Activated CD4-positive, alpha-beta memory T cell treated with anti-CD3 and anti-CD28 coated beads for 36 hours (primary cell): ENCODE measurements around the gene AS3MT. TPM values are rescaled to one million over a fixed set of nuclear protein-coding genes. Genes with fewer than 3 reads are reported as not detected.
"Not testable (repeated sequence)": the region's sequence is repeated elsewhere in the genome, so short reads cannot be mapped to it uniquely, and the experiment has no call there.

Source experiments
- CTCF ChIA-PET: fragments of 350-600 bp; sonication (Branson Sonifier 250); formaldehyde crosslinking; loops from one replicate; lab custom pipeline; 2021; ENCODE audit warnings: antibody characterized with exemption, inconsistent platforms; lab: Charles Lee
- POLR2A ChIA-PET: fragments of 350-600 bp; sonication (Branson Sonifier 250); formaldehyde crosslinking; loops from one replicate; lab custom pipeline; 2021; ENCODE audit warnings: antibody characterized with exemption; lab: Charles Lee
- DNase-seq: peaks from one replicate; pipeline ENCODE4 v3.0.0-alpha.2; 2020
- H3K27ac Mint-ChIP-seq: one replicate; pipeline ENCODE4 v1.8.0; 2021; ENCODE audit warnings: mixed read lengths
- H3K27me3 Mint-ChIP-seq: one replicate; pipeline ENCODE4 v1.8.0; 2021; ENCODE audit warnings: mixed read lengths
- H3K36me3 Mint-ChIP-seq: one replicate; pipeline ENCODE4 v1.8.0; 2021; ENCODE audit warnings: mixed read lengths
- H3K4me1 Mint-ChIP-seq: one replicate; pipeline ENCODE4 v1.8.0; 2021; ENCODE audit warnings: low read depth, mixed read lengths
- H3K4me3 Mint-ChIP-seq: one replicate; pipeline ENCODE4 v1.8.0; 2021; ENCODE audit warnings: mild to moderate bottlenecking, mixed read lengths
- H3K9me3 Mint-ChIP-seq: one replicate; pipeline ENCODE4 v1.8.0; 2021; ENCODE audit warnings: mixed read lengths
- intact Hi-C: fragments of 100-400 bp; cut with micrococcal nuclease; formaldehyde crosslinking; loops from one replicate; pipeline ENCODE4 v1.15.1; 2023
- total RNA-seq, 2 experiments: library from RNA; stranded (reverse); gene quantifications; one replicate each; pipeline ENCODE4 v1.2.3, GENCODE V29; 2021

AS3MT gene
- total RNA-seq, 2 experiments from 2014 or later: 0.59 to 0.85 TPM

DNA sequence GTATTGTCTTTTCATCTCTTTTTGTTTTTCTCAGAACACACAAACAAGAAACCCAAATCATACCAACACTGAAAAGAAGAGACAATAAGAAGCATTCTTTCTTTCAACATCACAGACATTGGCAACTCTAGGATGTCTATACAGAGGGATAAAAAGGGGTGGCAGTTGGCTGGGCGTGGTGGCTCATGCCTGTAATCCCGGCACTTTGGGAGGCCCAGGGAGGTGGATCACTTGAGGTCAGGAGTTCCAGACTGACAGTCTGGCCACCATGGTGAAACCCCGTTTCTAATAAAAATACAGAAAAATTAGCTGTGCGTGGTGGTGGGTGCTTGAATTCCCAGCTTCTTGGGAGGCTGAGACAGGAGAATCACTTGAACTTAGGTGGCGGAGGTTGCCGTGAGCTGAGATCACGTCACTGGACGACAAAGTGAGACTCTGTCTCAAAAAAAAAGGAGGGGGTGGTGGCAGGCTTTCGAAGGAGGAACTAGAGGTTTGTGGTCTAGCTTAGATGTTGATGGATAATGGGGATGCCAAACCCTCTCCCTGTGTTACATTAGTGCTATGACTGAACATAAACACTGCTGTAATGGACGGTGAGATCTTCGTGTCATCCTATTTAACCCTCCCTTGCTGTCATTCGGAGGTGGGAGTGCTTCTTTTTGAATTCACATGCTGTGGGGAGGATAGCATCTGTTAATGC, 58.2 kb downstream of the AS3MT start:
- peaks cover 6% of the 10 kb centered on the region for H3K36me3 Mint-ChIP-seq
- intact Hi-C loops: no loop called here
- H3K27ac Mint-ChIP-seq: no peak overlapping the region
- H3K4me3 Mint-ChIP-seq: no peak overlapping the region
- peaks cover 14% of the 10 kb centered on the region for H3K4me1 Mint-ChIP-seq
- no peak for DNase-seq
- H3K27me3 Mint-ChIP-seq: no peaks in the 10 kb centered on the region
- H3K9me3 Mint-ChIP-seq: no peaks in the 10 kb centered on the region
- ChIA-PET CTCF (no interaction called here), POLR2A (no interaction called here)

GRCh38 chr10:102928442-102928841, 59.2 kb downstream of the AS3MT start:
- H3K4me3 Mint-ChIP-seq, intact Hi-C loops, H3K27ac Mint-ChIP-seq, DNase-seq, CTCF ChIA-PET, H3K27me3 Mint-ChIP-seq, H3K36me3 Mint-ChIP-seq, H3K9me3 Mint-ChIP-seq, POLR2A ChIA-PET, H3K4me1 Mint-ChIP-seq: not testable (repeated sequence)

- no peak overlapping the region for H3K27ac Mint-ChIP-seq
- peaks cover 4% of the 10 kb centered on the region for H3K4me1 Mint-ChIP-seq
- H3K36me3 Mint-ChIP-seq: peaks cover 10% of the 10 kb centered on the region
- POLR2A ChIA-PET: no interaction called here
- H3K27me3 Mint-ChIP-seq: no peaks in the 10 kb centered on the region
- intact Hi-C loops: no loop called here
- H3K4me3 Mint-ChIP-seq: no peak overlapping the region
- no peaks in the 10 kb centered on the region for H3K9me3 Mint-ChIP-seq
- DNase-seq: no peak
- CTCF ChIA-PET: no interaction called here
Measured at GRCh38 chr10:102930720-102931119, 61.5 kb downstream of the AS3MT start.

DNA sequence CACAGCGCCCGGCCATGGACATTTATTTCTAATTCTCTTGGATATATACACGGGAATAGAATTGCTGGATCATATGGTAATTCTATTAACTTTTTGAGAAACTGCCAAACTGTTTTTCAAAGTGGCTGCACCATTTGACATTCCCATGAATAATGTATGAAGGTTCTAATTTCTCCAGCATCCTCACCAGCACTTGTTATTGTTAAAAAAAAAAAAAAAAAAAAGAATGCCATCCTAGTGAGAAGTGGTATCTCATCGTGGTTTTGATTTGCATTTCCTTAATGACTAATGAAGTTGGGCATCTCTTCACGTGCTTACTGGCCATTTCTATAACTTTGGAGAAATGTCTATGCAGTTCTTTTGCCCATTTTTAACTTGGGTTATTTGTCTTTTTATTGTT, 62.4 kb downstream of the AS3MT start:
- Mint-ChIP-seq H3K4me1 (peaks cover 14% of the 10 kb centered on the region), H3K4me3 (no peak overlapping the region), H3K27ac (no peak overlapping the region), H3K9me3 (no peaks in the 10 kb centered on the region), H3K27me3 (no peaks in the 10 kb centered on the region), H3K36me3 (peaks cover 10% of the 10 kb centered on the region)
- POLR2A ChIA-PET: no interaction called here
- intact Hi-C loops: no loop called here
- CTCF ChIA-PET: no interaction called here
- no peak for DNase-seq

- H3K4me3 Mint-ChIP-seq: no peak overlapping the region
- H3K9me3 Mint-ChIP-seq: no peaks in the 10 kb centered on the region
- H3K27ac Mint-ChIP-seq: peak overlapping the region; percentile 88
- CTCF ChIA-PET: no interaction called here
- H3K4me1 Mint-ChIP-seq: peaks cover 19% of the 10 kb centered on the region
- intact Hi-C loops: no loop called here
- no peaks in the 10 kb centered on the region for H3K27me3 Mint-ChIP-seq
- peak; percentile 14 for DNase-seq
- POLR2A ChIA-PET: interaction anchor here (0.6 to 0.7 kb wide), 2 partner anchors 12 to 22 kb away, joined by 3 read pairs; no protein-coding TSS in a partner anchor
- H3K36me3 Mint-ChIP-seq: peaks cover 3% of the 10 kb centered on the region
Measured at GRCh38 chr10:102935505-102935904, 66.2 kb downstream of the AS3MT start.

DNA sequence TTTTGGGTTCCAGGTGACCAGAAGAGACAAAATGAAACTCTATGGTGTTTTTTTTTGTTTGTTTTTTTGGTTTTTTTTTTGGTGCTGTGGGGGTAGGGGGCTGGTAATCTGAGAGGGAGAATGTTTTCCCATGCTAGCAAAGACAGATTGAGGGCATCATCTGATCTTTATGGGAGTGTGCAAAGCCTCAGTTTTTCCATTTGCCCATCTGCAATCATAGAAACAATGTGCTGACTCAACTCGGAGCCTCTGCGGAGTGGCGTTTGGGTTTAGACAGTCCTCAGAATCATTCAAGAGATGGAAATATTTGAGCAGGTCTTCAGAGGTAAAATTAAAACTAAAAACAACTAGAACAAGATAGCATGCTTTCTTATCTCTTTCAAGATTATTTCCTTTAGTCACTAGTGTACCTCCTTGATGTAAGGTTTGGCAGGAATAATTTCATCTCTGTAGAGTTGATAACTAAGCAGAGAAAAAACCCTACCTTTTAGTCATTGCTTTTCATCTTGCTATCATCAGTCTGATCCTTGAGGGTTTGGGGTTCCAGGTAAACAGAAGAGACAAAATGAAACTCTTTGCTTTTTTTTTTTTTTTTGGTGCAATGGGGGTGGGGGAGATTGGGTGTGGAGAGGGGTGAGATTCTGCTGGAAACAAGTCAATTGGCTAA, 66.8 kb downstream of the AS3MT start:
- Mint-ChIP-seq H3K4me1 (peaks cover 19% of the 10 kb centered on the region), H3K27ac (peak overlapping the region; percentile 88), H3K9me3 (no peaks in the 10 kb centered on the region), H3K4me3 (peak overlapping the region; percentile 38), H3K36me3 (peaks cover 3% of the 10 kb centered on the region), H3K27me3 (no peaks in the 10 kb centered on the region)
- peak; percentile 63 for DNase-seq
- intact Hi-C loops: loop anchor here (1.0 kb wide), 2 partner anchors 18 to 118 kb away; partner anchors contain the start of gene CNNM2
- CTCF ChIA-PET: no interaction called here
- POLR2A ChIA-PET: no interaction called here

DNA sequence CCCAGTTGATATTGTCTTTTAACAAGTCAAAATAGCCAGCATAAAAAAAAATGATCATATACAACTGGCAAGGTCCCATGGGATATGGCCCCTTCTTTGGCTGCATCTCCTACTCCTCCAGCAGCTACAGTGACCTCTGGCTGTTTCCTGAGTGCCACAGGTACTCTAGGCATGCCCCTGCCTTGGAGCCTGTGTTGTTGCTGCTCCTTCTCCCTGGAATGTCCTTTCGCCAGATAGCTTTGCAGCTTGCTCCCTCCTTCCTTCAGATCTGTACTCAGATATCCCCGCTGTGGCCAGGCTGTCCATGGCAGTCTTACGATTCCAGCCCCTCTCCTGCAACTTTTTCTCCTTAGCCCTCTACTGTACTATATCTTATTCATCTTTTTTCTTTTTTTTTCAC, 72.1 kb downstream of the AS3MT start:
- Mint-ChIP-seq H3K27me3 (no peaks in the 10 kb centered on the region), H3K27ac (no peak overlapping the region), H3K36me3 (no peaks in the 10 kb centered on the region), H3K4me3 (no peak overlapping the region), H3K9me3 (no peaks in the 10 kb centered on the region), H3K4me1 (peaks cover 8% of the 10 kb centered on the region)
- DNase-seq: no peak
- intact Hi-C loops: no loop called here
- POLR2A ChIA-PET: no interaction called here
- CTCF ChIA-PET: no interaction called here

DNA sequence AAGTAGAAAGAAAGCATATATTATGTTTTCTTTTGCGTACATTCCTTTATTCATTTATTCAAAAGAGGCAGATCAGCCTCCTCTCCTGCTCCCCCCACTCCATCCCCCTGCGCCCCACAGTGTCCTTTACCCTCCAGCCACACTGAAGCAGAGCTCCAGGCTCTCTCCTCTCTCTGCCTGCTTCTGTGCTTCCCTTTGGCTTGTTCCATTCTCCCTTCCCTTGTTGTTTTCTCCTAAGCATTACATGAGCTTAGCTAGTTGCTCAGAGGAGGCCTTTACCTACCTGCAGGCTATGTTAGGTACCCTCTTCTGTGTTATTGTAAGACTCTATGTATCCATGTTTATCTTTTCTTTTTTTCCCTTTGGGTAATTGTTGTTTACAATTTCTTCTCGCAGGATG, 76.2 kb downstream of the AS3MT start:
- Mint-ChIP-seq H3K36me3 (no peaks in the 10 kb centered on the region), H3K4me1 (no peaks in the 10 kb centered on the region), H3K27me3 (no peaks in the 10 kb centered on the region), H3K27ac (no peak overlapping the region), H3K9me3 (no peaks in the 10 kb centered on the region), H3K4me3 (no peak overlapping the region)
- CTCF ChIA-PET: no interaction called here
- DNase-seq: no peak
- POLR2A ChIA-PET: no interaction called here
- intact Hi-C loops: no loop called here

GRCh38 chr10:102945962-102946361, 76.7 kb downstream of the AS3MT start:
- H3K27ac Mint-ChIP-seq: no peak overlapping the region
- H3K36me3 Mint-ChIP-seq: no peaks in the 10 kb centered on the region
- H3K27me3 Mint-ChIP-seq: no peaks in the 10 kb centered on the region
- no peak overlapping the region for H3K4me3 Mint-ChIP-seq
- no peaks in the 10 kb centered on the region for H3K4me1 Mint-ChIP-seq
- POLR2A ChIA-PET: no interaction called here
- no peak for DNase-seq
- CTCF ChIA-PET: no interaction called here
- intact Hi-C loops: no loop called here
- no peaks in the 10 kb centered on the region for H3K9me3 Mint-ChIP-seq

DNA sequence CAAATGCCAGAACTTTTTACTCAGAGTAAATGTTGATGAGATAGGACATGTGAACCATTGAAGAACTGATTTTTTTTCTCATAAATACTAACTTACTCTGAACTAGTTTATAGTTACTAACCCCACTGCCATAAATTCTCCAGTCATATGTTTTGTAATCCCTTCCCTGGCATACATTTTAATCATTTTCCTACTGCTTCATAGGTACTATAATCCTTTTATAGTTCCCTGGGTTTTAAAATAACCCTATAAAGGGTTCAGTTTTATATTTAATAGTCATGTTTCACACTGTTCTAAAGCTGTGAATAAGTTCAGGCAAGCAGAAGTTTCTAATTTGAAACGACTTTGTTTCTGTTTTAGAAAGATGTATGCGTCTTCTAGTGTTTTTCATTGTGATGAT, 77.7 kb downstream of the AS3MT start:
- no peak for DNase-seq
- H3K9me3 Mint-ChIP-seq: no peaks in the 10 kb centered on the region
- ChIA-PET CTCF (no interaction called here), POLR2A (no interaction called here)
- H3K27me3 Mint-ChIP-seq: no peaks in the 10 kb centered on the region
- intact Hi-C loops: no loop called here
- H3K4me1 Mint-ChIP-seq: no peaks in the 10 kb centered on the region
- H3K36me3 Mint-ChIP-seq: no peaks in the 10 kb centered on the region
- H3K4me3 Mint-ChIP-seq: no peak overlapping the region
- no peak overlapping the region for H3K27ac Mint-ChIP-seq

DNA sequence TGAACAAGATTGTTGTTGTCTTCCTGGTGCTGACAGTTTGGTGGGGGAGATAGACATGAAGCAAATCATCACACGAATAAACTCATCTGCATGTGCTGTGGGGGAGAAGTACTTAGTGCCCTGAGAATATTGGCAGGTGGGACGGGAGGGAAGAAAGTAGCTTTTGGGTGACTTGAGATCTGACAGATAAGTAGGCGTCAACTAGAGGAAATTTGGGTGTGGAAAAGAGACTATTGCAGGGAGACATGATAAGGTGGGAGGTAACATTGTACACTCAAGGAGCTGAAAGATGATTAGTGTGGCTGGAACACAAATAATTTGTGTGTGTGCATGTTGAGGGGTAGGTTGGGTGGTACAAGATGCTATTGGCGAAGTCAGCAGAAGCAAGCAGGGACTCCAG, 78.9 kb downstream of the AS3MT start:
- Mint-ChIP-seq H3K36me3 (no peaks in the 10 kb centered on the region), H3K9me3 (no peaks in the 10 kb centered on the region), H3K4me1 (no peaks in the 10 kb centered on the region), H3K4me3 (no peak overlapping the region), H3K27ac (no peak overlapping the region), H3K27me3 (no peaks in the 10 kb centered on the region)
- intact Hi-C loops: no loop called here
- ChIA-PET POLR2A (no interaction called here), CTCF (interaction anchor here (0.7 to 1.6 kb wide), 2 partner anchors 30 to 43 kb away, joined by 3 to 5 read pairs; partner anchors contain the start of gene CNNM2)
- DNase-seq: no peak

DNA sequence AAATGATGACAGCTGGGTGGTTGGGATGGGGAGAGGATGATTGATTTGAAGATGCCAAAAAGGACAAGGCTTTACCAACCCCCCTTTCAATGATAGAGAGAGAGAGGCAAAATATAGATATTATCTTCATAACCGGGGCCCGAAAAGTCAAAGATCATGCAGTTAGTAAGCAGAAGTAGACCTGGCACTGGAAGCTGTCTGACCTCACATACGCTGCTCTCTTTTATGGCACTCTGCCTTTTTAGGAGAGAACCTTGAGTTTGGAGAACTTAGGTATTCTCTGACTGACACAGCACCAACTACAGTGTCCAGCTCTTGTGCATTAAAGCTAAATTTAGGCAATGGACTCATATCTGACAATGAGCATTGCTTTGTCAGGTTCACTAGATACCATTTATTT, 79.5 kb downstream of the AS3MT start:
- ChIA-PET CTCF (interaction anchor here (1.6 kb wide), 1 partner anchor 30 kb away, joined by 5 read pairs; the partner anchor contains the start of gene CNNM2), POLR2A (no interaction called here)
- Mint-ChIP-seq H3K36me3 (no peaks in the 10 kb centered on the region), H3K4me1 (no peaks in the 10 kb centered on the region), H3K27me3 (no peaks in the 10 kb centered on the region), H3K4me3 (no peak overlapping the region), H3K27ac (no peak overlapping the region), H3K9me3 (no peaks in the 10 kb centered on the region)
- DNase-seq: no peak
- intact Hi-C loops: no loop called here

DNA sequence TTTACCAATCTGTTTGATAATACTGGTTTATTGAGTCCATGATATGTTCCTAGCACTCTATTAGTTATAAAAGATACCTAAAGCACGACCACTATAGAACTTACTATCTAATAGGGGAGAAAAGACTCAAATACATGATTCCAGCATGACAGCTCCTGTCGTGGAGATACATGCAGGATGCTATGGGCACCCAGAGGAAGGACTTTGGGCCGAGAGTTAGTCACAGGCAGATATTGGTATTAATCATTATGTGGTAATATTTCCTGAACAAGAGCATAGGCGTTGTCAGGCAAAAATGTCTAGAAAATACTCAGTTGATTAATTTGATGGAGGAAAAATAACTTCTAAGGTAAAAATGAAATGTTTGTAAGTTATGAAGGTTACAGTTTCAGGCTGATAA, 80.6 kb downstream of the AS3MT start:
- ChIA-PET CTCF (no interaction called here), POLR2A (no interaction called here)
- Mint-ChIP-seq H3K4me3 (no peak overlapping the region), H3K4me1 (no peaks in the 10 kb centered on the region), H3K36me3 (no peaks in the 10 kb centered on the region), H3K9me3 (no peaks in the 10 kb centered on the region), H3K27ac (no peak overlapping the region), H3K27me3 (no peaks in the 10 kb centered on the region)
- DNase-seq: no peak
- intact Hi-C loops: no loop called here
